Spleen (tissue), 11 donors: ENCODE measurements around the gene OBP2B. TPM values are rescaled to one million over a fixed set of nuclear protein-coding genes. Genes with fewer than 3 reads are reported as not detected.

ENCODE experiments used
- DNase-seq: peaks from one replicate; pipeline ENCODE4 v3.0.0-alpha.2; 2020
- H3K27ac ChIP-seq, 8 donors: fragments of 200-600 bp; sonication (generic) in 7 of 8; 1 replicate in 4 of 8; 2 replicates in 4 of 8; pipeline versions ENCODE4 v1.5.0 to v1.8.0; 2016 to 2021; ENCODE audit warnings: inconsistent platforms in 4 of 8, mild to moderate bottlenecking in 4 of 8, moderate library complexity in 1 of 8
- H3K27me3 ChIP-seq, 7 donors: fragments of 200-600 bp; sonication (generic) in 6 of 7; replicated peaks in 1 of 7; 1 replicate in 4 of 7; 2 replicates in 3 of 7; pipeline versions ENCODE4 v1.5.0 to v1.8.0; 2016 to 2021; ENCODE audit warnings: inconsistent platforms in 3 of 7, mild to moderate bottlenecking in 1 of 7
- H3K36me3 ChIP-seq, 6 donors: fragments of 200-600 bp; sonication (generic) in 5 of 6; 1 replicate in 4 of 6; 2 replicates in 2 of 6; pipeline versions ENCODE4 v1.5.0 to v1.8.0; 2016 to 2021; ENCODE audit warnings: inconsistent platforms in 2 of 6
- H3K4me1 ChIP-seq, 6 donors: fragments of 200-600 bp; sonication (generic) in 5 of 6; 1 replicate in 3 of 6; 2 replicates in 3 of 6; pipeline versions ENCODE4 v1.5.0 to v1.8.0; 2016 to 2021; ENCODE audit warnings: inconsistent platforms in 3 of 6
- H3K4me3 ChIP-seq, 8 donors: fragments of 200-600 bp; sonication (generic) in 7 of 8; 1 replicate in 4 of 8; 2 replicates in 4 of 8; pipeline versions ENCODE4 v1.5.0 to v1.8.0; 2016 to 2021; ENCODE audit warnings: inconsistent platforms in 4 of 8, mild to moderate bottlenecking in 4 of 8, moderate library complexity in 2 of 8
- H3K9me3 ChIP-seq, 8 donors: fragments of 200-600 bp; sonication (generic) in 7 of 8; 1 replicate in 4 of 8; 2 replicates in 4 of 8; pipeline versions ENCODE4 v1.5.0 to v1.8.0; 2016 to 2021; ENCODE audit warnings: inconsistent platforms in 4 of 8
- POLR2A ChIP-seq, 3 donors: fragments of 450-650 bp; IDR thresholded peaks; one replicate each; pipeline ENCODE4 v1.5.1; 2017; ENCODE audit warnings: antibody characterized with exemption in 3 of 3, mild to moderate bottlenecking in 1 of 3
- POLR2AphosphoS5 ChIP-seq, 3 donors: sonication (generic); formaldehyde crosslinking; IDR thresholded peaks; one replicate each; pipeline ENCODE4 v1.5.1; 2017; ENCODE audit warnings: antibody characterized with exemption in 3 of 3
- WGBS, 5 donors: extraction: QIAGEN DNeasy Blood & Tissue Kit in 3 of 5; methylation state at CpG; one replicate each; pipeline versions ENCODE4 v1.1.5 to v1.1.7; 2013 to 2018; 5-methylcytosine and 5-hydroxymethylcytosine counted together
- intact Hi-C: fragments of 100-400 bp; cut with DNase I; formaldehyde crosslinking; loops from one replicate; pipeline ENCODE4 v1.15.0; 2023; ENCODE audit warnings: low total_unique reads
- polyA plus RNA-seq, 3 donors: library from polyadenylated mRNA; stranded (reverse); fragments of 200-250 nt; gene quantifications; one replicate each; pipeline ENCODE4 v1.2.1, GENCODE V29; 2013
- total RNA-seq, 7 donors: library from RNA; depleted of rRNA in 3 of 7; stranded (reverse); fragments of >200 nt in 3 of 7; fragmentation: NEBNext Ultra II Directional in 4 of 7; extraction: Animal tissue kit (Norgen Biotek cat#: 25700) in 4 of 7; gene quantifications; one replicate each; pipeline versions ENCODE4 v1.1.0 to v1.2.1, GENCODE V29; 2016 to 2021
- TF ChIP-seq, protein P1 (sequence below), 11 experiments: fragments of 200-600 bp in 7 of 11; fragments of 450-650 bp in 4 of 11; sonication (generic) in 4 of 11; IDR thresholded peaks in 8 of 11; conservative IDR thresholded peaks in 3 of 11; 1 replicate in 7 of 11; 2 replicates in 4 of 11; pipeline versions ENCODE4 v1.4.0 to v1.8.0; 2016 to 2021; ENCODE audit warnings: antibody characterized with exemption in 11 of 11, inconsistent platforms in 4 of 11, mild to moderate bottlenecking in 1 of 11
- donor health status: healthy with polysubstance abuse.
- donor health status: DM: no; HTN: no; CAD: no; lungs with moderate emphysema.
- donor health status: DM: no; HTN: no; CAD: no.
- donor health status: Bipolar disorder and iron deficiency.
- donor health status: healthy.
- donor health status: DM: no; HTN: no; CAD: no.
- donor health status: DM: yes; HTN: yes; CAD: no.

OBP2B gene
- total and polyA plus RNA-seq, 10 donors, result 0.16 to 0.95 (median 0.38) TPM; not detected in 7

GRCh38 chr9:133165452-133165730 is 43.7 kb downstream of the OBP2B start:
- H3K36me3 ChIP-seq, result peaks cover 0 to 2% (median 0%) of the 10 kb centered on the region in 6 donors
- H3K27ac ChIP-seq, result no peak overlapping the region
- H3K9me3 ChIP-seq, result no peaks in the 10 kb centered on the region
- H3K4me1 ChIP-seq, result peaks cover 10 to 42% (median 32%) of the 10 kb centered on the region in 6 donors
- peaks cover 0 to 29% (median 7%) of the 10 kb centered on the region in 7 donors for H3K27me3 ChIP-seq
- TF ChIP-seq, protein P1, sequence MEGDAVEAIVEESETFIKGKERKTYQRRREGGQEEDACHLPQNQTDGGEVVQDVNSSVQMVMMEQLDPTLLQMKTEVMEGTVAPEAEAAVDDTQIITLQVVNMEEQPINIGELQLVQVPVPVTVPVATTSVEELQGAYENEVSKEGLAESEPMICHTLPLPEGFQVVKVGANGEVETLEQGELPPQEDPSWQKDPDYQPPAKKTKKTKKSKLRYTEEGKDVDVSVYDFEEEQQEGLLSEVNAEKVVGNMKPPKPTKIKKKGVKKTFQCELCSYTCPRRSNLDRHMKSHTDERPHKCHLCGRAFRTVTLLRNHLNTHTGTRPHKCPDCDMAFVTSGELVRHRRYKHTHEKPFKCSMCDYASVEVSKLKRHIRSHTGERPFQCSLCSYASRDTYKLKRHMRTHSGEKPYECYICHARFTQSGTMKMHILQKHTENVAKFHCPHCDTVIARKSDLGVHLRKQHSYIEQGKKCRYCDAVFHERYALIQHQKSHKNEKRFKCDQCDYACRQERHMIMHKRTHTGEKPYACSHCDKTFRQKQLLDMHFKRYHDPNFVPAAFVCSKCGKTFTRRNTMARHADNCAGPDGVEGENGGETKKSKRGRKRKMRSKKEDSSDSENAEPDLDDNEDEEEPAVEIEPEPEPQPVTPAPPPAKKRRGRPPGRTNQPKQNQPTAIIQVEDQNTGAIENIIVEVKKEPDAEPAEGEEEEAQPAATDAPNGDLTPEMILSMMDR (IDR thresholded peaks at IDR 0.05 in 8 of 11, conservative IDR thresholded peaks at IDR 0.05 in 3 of 11), result no peak
- no peak for TF ChIP-seq POLR2A (IDR thresholded peaks at IDR 0.05)
- TF ChIP-seq POLR2AphosphoS5 (IDR thresholded peaks at IDR 0.05), result no peak
- peak; percentile 1 for DNase-seq
- intact Hi-C loops, result no loop called here
- no peak overlapping the region for H3K4me3 ChIP-seq
- WGBS, 5 donors, result 86 to 94% (median 92%) methylated on average over 2 of the region's 2 CpGs

DNA sequence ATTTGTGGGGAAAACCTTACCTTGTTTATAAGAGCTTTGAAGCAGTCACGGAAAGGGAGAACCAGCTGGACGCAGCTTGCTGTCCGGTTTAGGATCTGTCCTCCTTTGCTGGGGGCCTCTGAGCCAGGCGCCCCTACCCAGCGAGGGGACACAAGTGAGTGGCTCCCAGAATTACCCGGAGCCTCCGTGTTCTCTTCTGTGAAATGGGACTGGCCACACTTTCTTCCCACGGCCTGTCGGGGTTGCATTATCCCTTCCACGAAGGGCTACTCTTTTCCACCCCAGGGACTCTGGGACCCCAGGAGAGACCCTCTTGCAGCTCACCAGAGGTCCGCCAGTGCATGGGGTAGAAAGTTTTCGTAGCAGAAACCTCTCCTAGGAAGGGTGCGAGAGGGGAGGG is 44.9 kb downstream of the OBP2B start:
- WGBS, 5 donors, result 63 to 93% (median 69%) methylated on average over 8 to 13 of the region's 13 CpGs
- H3K4me1 ChIP-seq, result peaks cover 10 to 43% (median 32%) of the 10 kb centered on the region in 6 donors
- peaks cover 0 to 29% (median 7%) of the 10 kb centered on the region in 7 donors for H3K27me3 ChIP-seq
- intact Hi-C loops, result no loop called here
- H3K36me3 ChIP-seq, result peaks cover 0 to 14% (median 0%) of the 10 kb centered on the region in 6 donors
- peak overlapping the region; percentile 54 to 84 (median 63) for H3K4me3 ChIP-seq
- TF ChIP-seq POLR2AphosphoS5 (IDR thresholded peaks at IDR 0.05) (no peak), POLR2A (IDR thresholded peaks at IDR 0.05) (no peak)
- TF ChIP-seq, protein P1 (IDR thresholded peaks at IDR 0.05 in 8 of 11, conservative IDR thresholded peaks at IDR 0.05 in 3 of 11), result no peak
- no peaks in the 10 kb centered on the region for H3K9me3 ChIP-seq
- H3K27ac ChIP-seq, result peak overlapping the region in 7 of 8 donors; percentile 48 to 88 (median 73)
- DNase-seq, result no peak

DNA sequence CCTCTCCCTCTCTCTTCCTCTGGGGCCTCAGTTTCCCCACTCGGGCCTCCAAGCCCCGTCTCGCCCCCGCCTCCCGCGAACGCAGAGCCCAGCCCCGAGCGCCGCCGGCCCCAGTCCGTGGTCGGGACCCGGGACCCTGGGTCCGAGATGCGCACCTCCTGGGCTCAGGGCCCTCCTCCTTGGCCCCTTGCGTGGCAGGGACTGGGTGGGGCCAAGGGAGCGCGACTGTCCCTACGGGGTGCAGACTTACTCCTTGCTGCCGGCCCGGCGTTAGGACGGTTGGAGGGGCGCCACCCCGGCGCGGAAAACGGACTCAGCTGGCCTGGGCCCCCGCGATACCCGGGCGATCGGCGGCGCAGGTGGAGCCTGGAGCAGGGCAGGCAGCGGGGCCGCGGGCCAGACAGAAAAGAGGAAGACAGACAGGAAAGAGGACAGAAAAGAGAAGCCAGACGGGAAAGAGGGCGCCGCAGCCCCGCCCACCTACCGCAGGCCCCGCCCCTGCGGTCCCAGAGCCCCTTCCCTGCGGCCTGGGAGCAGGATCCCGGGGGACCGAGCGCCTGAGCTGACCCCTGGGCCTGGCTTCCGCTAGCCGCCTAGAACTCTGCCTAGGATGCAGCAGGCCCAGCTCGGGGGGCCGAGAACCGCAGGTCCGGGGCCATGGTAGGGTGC is 45.4 kb downstream of the OBP2B start, which contains the start of gene GBGT1:
GBGT1 (minus strand) TSS at position 411 of the 669 bp plus-strand sequence. CDS start 1,502 bp downstream, outside the sequence.
- TF ChIP-seq, protein P1 (IDR thresholded peaks at IDR 0.05 in 8 of 11, conservative IDR thresholded peaks at IDR 0.05 in 3 of 11), result peak in 1 of 11 experiments; percentile 15
- TF ChIP-seq POLR2AphosphoS5 (IDR thresholded peaks at IDR 0.05) (peak; percentile 79 to 87 (median 83)), POLR2A (IDR thresholded peaks at IDR 0.05) (no peak)
- DNase-seq, result peak; percentile 93
- Histone ChIP-seq H3K4me3 (peak within 1 kb of the TSS; percentile 54 to 84 (median 63)), H3K27ac (peak within 1 kb of the TSS; percentile 48 to 88 (median 68)), H3K9me3 (no peaks in the 10 kb centered on the region), H3K36me3 (peaks cover 0 to 18% (median 0%) of the 10 kb centered on the region in 6 donors), H3K27me3 (peaks cover 0 to 29% (median 7%) of the 10 kb centered on the region in 7 donors), H3K4me1 (peaks cover 10 to 43% (median 32%) of the 10 kb centered on the region in 6 donors)
- 1 to 2% (median 2%) methylated on average over 41 to 56 of the region's 56 CpGs for WGBS, 5 donors
- intact Hi-C loops, result no loop called here

GRCh38 chr9:133162861-133163503 is 46.1 kb downstream of the OBP2B start:
- H3K4me3 ChIP-seq, result peak overlapping the region; percentile 54 to 84 (median 63)
- DNase-seq, result peak; percentile 85
- peaks cover 0 to 29% (median 7%) of the 10 kb centered on the region in 7 donors for H3K27me3 ChIP-seq
- intact Hi-C loops, result no loop called here
- H3K4me1 ChIP-seq, result peaks cover 10 to 43% (median 32%) of the 10 kb centered on the region in 6 donors
- TF ChIP-seq POLR2AphosphoS5 (IDR thresholded peaks at IDR 0.05), result no peak
- TF ChIP-seq, protein P1 (IDR thresholded peaks at IDR 0.05 in 8 of 11, conservative IDR thresholded peaks at IDR 0.05 in 3 of 11), result peak in 1 of 11 experiments; percentile 3
- no peak for TF ChIP-seq POLR2A (IDR thresholded peaks at IDR 0.05)
- peak overlapping the region in 6 of 8 donors; percentile 61 to 88 (median 80) for H3K27ac ChIP-seq
- 48 to 53% (median 50%) methylated on average over 19 to 54 of the region's 54 CpGs for WGBS, 5 donors
- H3K9me3 ChIP-seq, result no peaks in the 10 kb centered on the region
- H3K36me3 ChIP-seq, result peaks cover 0 to 23% (median 0%) of the 10 kb centered on the region in 6 donors
